RWPE2 (cell line): ENCODE measurements around the gene SETD1B.
"Not testable (repeated sequence)": the region's sequence is repeated elsewhere in the genome, so short reads cannot be mapped to it uniquely, and the experiment has no call there.

Experiments
- ATAC-seq: fragments of 200-7000 bp; cut with Tn5 transposase; 3 replicates; pipeline ENCODE4 v1.9.1; 2021; ENCODE audit warnings: low read depth
- DNase-seq: peaks from one replicate; pipeline ENCODE4 v3.0.0-alpha.2; 2020; ENCODE audit warnings: low spot score
- H3K27ac ChIP-seq: fragments of 450-650 bp; 2 replicates; pipeline ENCODE4 v1.5.1; 2017; ENCODE audit warnings: mild to moderate bottlenecking; ENCODE audit not compliant: poor library complexity, severe bottlenecking
- H3K27me3 ChIP-seq: fragments of 250-450 bp; sonication (Bioruptor Pico); 2 replicates; pipeline ENCODE4 v1.5.1; 2021; ENCODE audit warnings: mild to moderate bottlenecking, moderate library complexity; ENCODE audit not compliant: insufficient read depth, poor library complexity, severe bottlenecking
- H3K36me3 ChIP-seq: fragments of 250-450 bp; sonication (Bioruptor Pico); 2 replicates; pipeline ENCODE4 v1.5.1; 2020; ENCODE audit warnings: low read depth, mild to moderate bottlenecking, moderate library complexity
- H3K4me1 ChIP-seq: fragments of 250-450 bp; sonication (Bioruptor Pico); 2 replicates; pipeline ENCODE4 v1.5.1; 2021; ENCODE audit warnings: mild to moderate bottlenecking, moderate library complexity; ENCODE audit not compliant: insufficient read depth, poor library complexity, severe bottlenecking
- H3K4me3 ChIP-seq: fragments of 250-450 bp; sonication (Bioruptor Pico); 2 replicates; pipeline ENCODE4 v1.5.1; 2021; ENCODE audit warnings: mild to moderate bottlenecking, moderate library complexity; ENCODE audit not compliant: severe bottlenecking
- H3K9me3 ChIP-seq: fragments of 250-450 bp; sonication (Bioruptor Pico); 2 replicates; pipeline ENCODE4 v1.5.1; 2021; ENCODE audit warnings: mild to moderate bottlenecking, moderate library complexity; ENCODE audit not compliant: severe bottlenecking
- CTCF ChIP-seq: fragments of 450-650 bp; IDR thresholded peaks from one replicate; pipeline ENCODE4 v1.5.1; 2017; ENCODE audit warnings: mild to moderate bottlenecking, moderate library complexity; ENCODE audit not compliant: poor library complexity, severe bottlenecking

Gene SETD1B

GRCh38 chr12:121789233-121789781 lies 14.5 kb upstream of the SETD1B start:
- Histone ChIP-seq H3K36me3 (peaks cover 9% of the 10 kb centered on the region), H3K27ac (no peak overlapping the region), H3K9me3 (no peaks in the 10 kb centered on the region), H3K4me3 (no peak overlapping the region), H3K4me1 (peaks cover 32% of the 10 kb centered on the region), H3K27me3 (no peaks in the 10 kb centered on the region)
- DNase-seq (no peak), ATAC-seq (no peak)
- TF ChIP-seq CTCF = no peak

- Histone ChIP-seq H3K27me3 (no peaks in the 10 kb centered on the region), H3K27ac (no peak overlapping the region), H3K4me3 (no peak overlapping the region), H3K36me3 (peaks cover 9% of the 10 kb centered on the region), H3K9me3 (no peaks in the 10 kb centered on the region), H3K4me1 (peaks cover 25% of the 10 kb centered on the region)
- no peak for DNase-seq
- TF ChIP-seq CTCF = no peak
- no peak for ATAC-seq
These were observed 13.7 kb upstream of the SETD1B start for GRCh38 chr12:121789800-121790728.

GRCh38 chr12:121790785-121791184 lies 13.0 kb upstream of the SETD1B start:
- DNase-seq, ATAC-seq, H3K27me3 ChIP-seq, H3K9me3 ChIP-seq, H3K36me3 ChIP-seq, H3K4me3 ChIP-seq: not testable (repeated sequence)
- Histone ChIP-seq H3K4me1 (peaks cover 22% of the 10 kb centered on the region), H3K27ac (peak overlapping the region; percentile 100)

GRCh38 chr12:121791671-121792551 lies 11.9 kb upstream of the SETD1B start:
- Histone ChIP-seq H3K4me3 (peak overlapping the region; percentile 45), H3K4me1 (peaks cover 17% of the 10 kb centered on the region), H3K27ac (peak overlapping the region; percentile 100), H3K9me3 (no peaks in the 10 kb centered on the region), H3K27me3 (no peaks in the 10 kb centered on the region), H3K36me3 (peaks cover 6% of the 10 kb centered on the region)
- no peak for TF ChIP-seq CTCF
- ATAC-seq = peak; percentile 28
- no peak for DNase-seq
